SK-N-SH treated with all-trans-retinoic acid at 6 μM for 48 hours (cell line): Measurements from ENCODE around the gene SMYD5.
"Not testable (repeated sequence)": the region's sequence is repeated elsewhere in the genome, so short reads cannot be mapped to it uniquely, and the experiment has no call there.

Experiments used
- ATAC-seq: fragments of 200-7000 bp; cut with Tn5 transposase; 3 replicates; pipeline ENCODE4 v1.9.1; 2020; ENCODE audit warnings: mild to moderate bottlenecking, moderate library complexity
- ARNTL ChIP-seq: fragments of 450-650 bp; formaldehyde crosslinking; IDR thresholded peaks from 2 replicates; pipeline ENCODE4 v1.5.0; 2020; ENCODE audit warnings: low read depth, mild to moderate bottlenecking, moderate library complexity, borderline replicate concordance
- BACH2 ChIP-seq: fragments of 250-450 bp; sonication (Bioruptor Pico); IDR thresholded peaks from 2 replicates; pipeline ENCODE4 v1.9.0; 2021; ENCODE audit warnings: mild to moderate bottlenecking, borderline replicate concordance
- CSDC2 ChIP-seq: fragments of 250-450 bp; sonication (Bioruptor Pico); IDR thresholded peaks from 2 replicates; pipeline ENCODE4 v1.5.0; 2020; ENCODE audit warnings: mild to moderate bottlenecking, moderate library complexity
- ESRRG ChIP-seq: fragments of 250-450 bp; sonication (Bioruptor Pico); IDR thresholded peaks from 2 replicates; pipeline ENCODE4 v1.6.1; 2021; ENCODE audit warnings: mild to moderate bottlenecking
- GLIS3 ChIP-seq: fragments of 250-450 bp; sonication (Bioruptor Pico); IDR thresholded peaks from 2 replicates; pipeline ENCODE4 v1.5.0; 2020; ENCODE audit warnings: mild to moderate bottlenecking, moderate library complexity
- ISL1 ChIP-seq: fragments of 250-450 bp; sonication (Bioruptor Pico); IDR thresholded peaks from 2 replicates; pipeline ENCODE4 v2.1.2; 2022; ENCODE audit warnings: mild to moderate bottlenecking, moderate library complexity
- OSR1 ChIP-seq: fragments of 250-450 bp; sonication (Bioruptor Pico); IDR thresholded peaks from 2 replicates; pipeline ENCODE4 v1.8.0; 2022; ENCODE audit warnings: moderate library complexity, mild to moderate bottlenecking, inconsistent platforms
- PPARA ChIP-seq: fragments of 250-450 bp; sonication (Bioruptor Pico); IDR thresholded peaks from 2 replicates; pipeline ENCODE4 v1.5.0; 2020; ENCODE audit warnings: mild to moderate bottlenecking, borderline replicate concordance
- RARB ChIP-seq: fragments of 250-450 bp; sonication (Bioruptor Pico); IDR thresholded peaks from 2 replicates; pipeline ENCODE4 v1.8.0; 2021; ENCODE audit warnings: mild to moderate bottlenecking, moderate library complexity
- SNAI2 ChIP-seq: fragments of 250-450 bp; sonication (Bioruptor Pico); IDR thresholded peaks from 2 replicates; pipeline ENCODE4 v1.5.0; 2020; ENCODE audit warnings: mild to moderate bottlenecking, moderate library complexity
- TCF4 ChIP-seq: fragments of 250-450 bp; sonication (Bioruptor Pico); IDR thresholded peaks from 2 replicates; pipeline ENCODE4 v1.8.0; 2021; ENCODE audit warnings: mild to moderate bottlenecking, moderate library complexity, borderline replicate concordance
- TOX ChIP-seq: fragments of 250-450 bp; sonication (Bioruptor Pico); IDR thresholded peaks from 2 replicates; pipeline ENCODE4 v1.8.0; 2021; ENCODE audit warnings: mild to moderate bottlenecking, moderate library complexity, borderline replicate concordance
- ZFP30 ChIP-seq: fragments of 450-650 bp; formaldehyde crosslinking; IDR thresholded peaks from 2 replicates; pipeline ENCODE4 v1.5.0; 2022; ENCODE audit warnings: mild to moderate bottlenecking, moderate library complexity
- ZNF565 ChIP-seq: fragments of 450-650 bp; formaldehyde crosslinking; conservative IDR thresholded peaks from 2 replicates; pipeline ENCODE4 v1.5.0; 2020; ENCODE audit warnings: low read depth, mild to moderate bottlenecking, moderate library complexity
- ZNF70 ChIP-seq: fragments of 450-650 bp; formaldehyde crosslinking; IDR thresholded peaks from 2 replicates; pipeline ENCODE4 v1.5.0; 2020; ENCODE audit warnings: mild to moderate bottlenecking, moderate library complexity
- ZNF8 ChIP-seq: fragments of 450-650 bp; formaldehyde crosslinking; IDR thresholded peaks from 2 replicates; pipeline ENCODE4 v1.5.0; 2020; ENCODE audit warnings: mild to moderate bottlenecking, moderate library complexity
- TF ChIP-seq, protein P1 (sequence below): fragments of 250-450 bp; sonication (Bioruptor Pico); IDR thresholded peaks from 2 replicates; pipeline ENCODE4 v1.8.0; 2021; ENCODE audit warnings: low read depth, mild to moderate bottlenecking, moderate library complexity, borderline replicate concordance
- TF ChIP-seq, protein P2 (sequence below): fragments of 250-450 bp; sonication (Bioruptor Pico); IDR thresholded peaks from 2 replicates; pipeline ENCODE4 v1.5.1; 2020; ENCODE audit warnings: low read depth, mild to moderate bottlenecking, moderate library complexity
- TF ChIP-seq, protein P3 (sequence below): fragments of 250-450 bp; sonication (Bioruptor Pico); IDR thresholded peaks from 2 replicates; pipeline ENCODE4 v1.8.0; 2020; ENCODE audit warnings: mild to moderate bottlenecking, moderate library complexity, borderline replicate concordance
- TF ChIP-seq, protein P4 (sequence below): fragments of 250-450 bp; sonication (Bioruptor Pico); IDR thresholded peaks from 2 replicates; pipeline ENCODE4 v1.5.1; 2021; ENCODE audit warnings: mild to moderate bottlenecking, moderate library complexity

SMYD5 gene

DNA sequence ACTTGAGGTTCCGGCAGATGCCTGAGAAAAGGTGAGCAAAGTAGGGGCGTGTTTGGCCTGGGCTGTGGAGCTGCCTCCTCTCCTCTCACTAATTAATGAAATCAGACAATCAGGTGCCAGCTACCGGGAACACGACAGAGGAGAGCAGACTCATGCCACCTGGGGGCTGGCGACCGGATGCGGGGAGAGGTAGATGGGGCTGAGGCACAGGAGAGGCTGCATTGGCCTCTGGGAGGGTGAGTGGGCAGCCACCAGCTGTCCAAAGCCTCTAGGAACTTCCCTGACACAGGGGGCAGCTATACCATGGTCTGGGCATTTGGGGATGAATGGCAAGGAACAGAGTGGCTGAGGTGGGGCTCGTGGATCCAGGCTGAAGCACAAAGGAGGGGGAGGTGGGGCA is 45.2 kb downstream of the SMYD5 start (continued):
- TF ChIP-seq BACH2 (CRISPR knock-in tag) = no peak
- no peak for TF ChIP-seq SNAI2 (CRISPR knock-in tag)
- no peak for TF ChIP-seq GLIS3 (CRISPR knock-in tag)
- TF ChIP-seq, protein P1, sequence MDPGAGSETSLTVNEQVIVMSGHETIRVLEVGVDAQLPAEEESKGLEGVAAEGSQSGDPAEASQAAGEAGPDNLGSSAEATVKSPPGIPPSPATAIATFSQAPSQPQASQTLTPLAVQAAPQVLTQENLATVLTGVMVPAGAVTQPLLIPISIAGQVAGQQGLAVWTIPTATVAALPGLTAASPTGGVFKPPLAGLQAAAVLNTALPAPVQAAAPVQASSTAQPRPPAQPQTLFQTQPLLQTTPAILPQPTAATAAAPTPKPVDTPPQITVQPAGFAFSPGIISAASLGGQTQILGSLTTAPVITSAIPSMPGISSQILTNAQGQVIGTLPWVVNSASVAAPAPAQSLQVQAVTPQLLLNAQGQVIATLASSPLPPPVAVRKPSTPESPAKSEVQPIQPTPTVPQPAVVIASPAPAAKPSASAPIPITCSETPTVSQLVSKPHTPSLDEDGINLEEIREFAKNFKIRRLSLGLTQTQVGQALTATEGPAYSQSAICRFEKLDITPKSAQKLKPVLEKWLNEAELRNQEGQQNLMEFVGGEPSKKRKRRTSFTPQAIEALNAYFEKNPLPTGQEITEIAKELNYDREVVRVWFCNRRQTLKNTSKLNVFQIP (CRISPR knock-in tag) = no peak
- TF ChIP-seq ESRRG (CRISPR knock-in tag) = no peak
- TF ChIP-seq PPARA = no peak

DNA sequence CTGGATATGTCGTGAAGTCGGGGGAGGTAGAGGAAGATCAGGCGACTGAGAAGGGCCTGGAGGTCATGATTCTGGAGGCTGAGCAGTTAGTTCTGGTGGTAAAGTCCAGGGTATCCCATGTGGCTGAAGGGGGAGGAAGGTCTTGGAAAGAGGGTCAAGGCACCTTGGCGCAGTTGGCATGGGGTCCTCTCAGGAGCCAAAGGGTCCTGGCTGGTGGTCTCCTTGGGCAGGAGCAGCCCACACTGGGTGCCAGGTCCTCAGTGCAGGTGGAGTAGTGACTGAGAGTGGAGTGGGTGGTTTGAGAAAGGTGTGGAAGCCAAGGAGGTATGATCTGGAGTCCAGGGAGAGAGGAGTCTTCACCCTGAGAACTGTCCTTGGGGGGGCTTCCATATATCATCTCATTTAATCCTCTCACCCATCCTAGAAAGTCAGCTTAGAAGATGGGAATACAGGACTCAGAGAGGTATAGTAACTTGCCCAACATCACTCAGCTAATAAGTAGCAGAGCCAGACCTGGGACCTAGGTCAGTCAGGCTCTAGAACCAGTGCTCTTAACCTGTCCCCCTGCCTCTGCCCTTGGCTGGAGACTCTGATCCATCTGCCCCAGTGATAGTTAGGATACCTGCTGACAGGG is 45.8 kb downstream of the SMYD5 start:
- no peak; the same call in 2 of the 3 replicates for ATAC-seq
- TF ChIP-seq ISL1 (CRISPR knock-in tag) (no peak), OSR1 (CRISPR knock-in tag) (no peak), CSDC2 (CRISPR knock-in tag) (no peak), ZFP30 (CRISPR knock-in tag) (no peak), ZNF70 (no peak), SNAI2 (CRISPR knock-in tag) (no peak), TCF4 (CRISPR knock-in tag) (no peak), GLIS3 (CRISPR knock-in tag) (no peak), ZNF8 (CRISPR knock-in tag) (no peak), TOX (CRISPR knock-in tag) (no peak), PPARA (no peak)
- TF ChIP-seq, protein P1 (CRISPR knock-in tag) = no peak
- TF ChIP-seq, protein P2, sequence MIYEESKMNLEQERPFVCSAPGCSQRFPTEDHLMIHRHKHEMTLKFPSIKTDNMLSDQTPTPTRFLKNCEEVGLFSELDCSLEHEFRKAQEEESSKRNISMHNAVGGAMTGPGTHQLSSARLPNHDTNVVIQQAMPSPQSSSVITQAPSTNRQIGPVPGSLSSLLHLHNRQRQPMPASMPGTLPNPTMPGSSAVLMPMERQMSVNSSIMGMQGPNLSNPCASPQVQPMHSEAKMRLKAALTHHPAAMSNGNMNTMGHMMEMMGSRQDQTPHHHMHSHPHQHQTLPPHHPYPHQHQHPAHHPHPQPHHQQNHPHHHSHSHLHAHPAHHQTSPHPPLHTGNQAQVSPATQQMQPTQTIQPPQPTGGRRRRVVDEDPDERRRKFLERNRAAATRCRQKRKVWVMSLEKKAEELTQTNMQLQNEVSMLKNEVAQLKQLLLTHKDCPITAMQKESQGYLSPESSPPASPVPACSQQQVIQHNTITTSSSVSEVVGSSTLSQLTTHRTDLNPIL = no peak

DNA sequence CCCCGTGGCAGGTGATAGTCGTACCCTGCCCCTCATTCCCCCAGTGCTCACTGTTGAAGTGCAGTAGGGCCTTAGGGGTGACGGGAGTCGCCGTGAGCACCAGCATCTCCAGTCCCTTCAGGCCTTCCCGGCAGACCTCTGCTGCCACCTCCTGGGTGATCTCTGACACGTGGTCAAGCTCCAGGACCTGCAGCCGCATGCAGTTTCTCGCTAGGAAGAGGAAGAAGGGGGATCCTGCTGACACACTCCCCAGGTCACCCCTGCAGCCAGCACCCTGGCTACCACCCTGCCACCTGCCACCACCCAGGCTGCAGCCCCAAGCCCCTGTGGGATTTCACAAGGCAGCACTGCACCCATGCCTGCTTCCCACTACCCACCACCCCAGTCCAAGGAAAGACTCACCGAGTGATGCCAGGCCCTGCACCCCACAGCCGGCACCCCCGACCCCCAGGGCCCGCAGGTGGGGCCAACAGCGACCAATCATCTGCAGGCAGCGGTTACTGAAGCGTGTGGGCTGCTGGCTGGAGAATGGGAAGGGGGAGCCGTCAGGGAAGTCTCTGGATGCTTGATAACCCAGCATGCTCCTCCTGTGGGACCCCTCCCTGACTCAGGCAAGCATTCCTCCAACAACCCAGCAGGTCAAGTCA is 46.4 kb downstream of the SMYD5 start:
- ATAC-seq = peak; percentile 71
- no peak for TF ChIP-seq ISL1 (CRISPR knock-in tag)
- TF ChIP-seq ESRRG (CRISPR knock-in tag) = no peak
- TF ChIP-seq SNAI2 (CRISPR knock-in tag) = no peak
- TF ChIP-seq TOX (CRISPR knock-in tag) = no peak
- TF ChIP-seq, protein P1 (CRISPR knock-in tag) = no peak
- no peak for TF ChIP-seq ZNF70
- no peak for TF ChIP-seq ARNTL (CRISPR knock-in tag)
- TF ChIP-seq PPARA = no peak
- TF ChIP-seq ZNF8 (CRISPR knock-in tag) = no peak
- no peak for TF ChIP-seq TCF4 (CRISPR knock-in tag)
- TF ChIP-seq OSR1 (CRISPR knock-in tag) = no peak
- no peak for TF ChIP-seq ZFP30 (CRISPR knock-in tag)

DNA sequence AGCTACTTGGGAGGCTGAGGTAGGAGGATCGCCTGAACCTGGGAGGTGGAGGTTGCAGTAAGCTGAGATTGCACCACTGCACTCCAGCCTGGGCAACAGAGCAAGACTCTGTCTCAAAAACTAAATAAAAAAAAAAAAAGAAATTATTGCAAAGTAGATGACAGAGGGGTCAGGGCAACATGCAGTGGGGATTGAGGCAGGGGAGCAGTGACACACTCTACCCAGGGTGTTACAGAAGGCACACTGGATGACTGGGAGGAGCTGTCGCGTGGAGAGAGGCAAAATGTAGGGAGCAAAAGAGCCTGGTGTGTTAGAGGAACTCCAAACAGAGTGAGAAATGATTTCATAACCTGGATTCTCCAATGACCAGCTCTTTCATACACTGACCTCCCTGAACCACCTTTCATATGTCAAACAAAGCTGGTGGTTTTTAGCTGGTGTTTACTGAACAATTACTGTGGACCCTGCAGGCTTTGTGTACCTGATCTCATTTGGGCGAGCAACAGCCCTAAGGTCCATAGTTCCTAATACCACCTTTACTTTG is 48.1 kb downstream of the SMYD5 start:
- no peak for ATAC-seq
- no peak for TF ChIP-seq ARNTL (CRISPR knock-in tag)
- no peak for TF ChIP-seq BACH2 (CRISPR knock-in tag)
- TF ChIP-seq PPARA = no peak
- no peak for TF ChIP-seq CSDC2 (CRISPR knock-in tag)
- TF ChIP-seq ZNF565 (CRISPR knock-in tag) = no peak
- TF ChIP-seq, protein P3, sequence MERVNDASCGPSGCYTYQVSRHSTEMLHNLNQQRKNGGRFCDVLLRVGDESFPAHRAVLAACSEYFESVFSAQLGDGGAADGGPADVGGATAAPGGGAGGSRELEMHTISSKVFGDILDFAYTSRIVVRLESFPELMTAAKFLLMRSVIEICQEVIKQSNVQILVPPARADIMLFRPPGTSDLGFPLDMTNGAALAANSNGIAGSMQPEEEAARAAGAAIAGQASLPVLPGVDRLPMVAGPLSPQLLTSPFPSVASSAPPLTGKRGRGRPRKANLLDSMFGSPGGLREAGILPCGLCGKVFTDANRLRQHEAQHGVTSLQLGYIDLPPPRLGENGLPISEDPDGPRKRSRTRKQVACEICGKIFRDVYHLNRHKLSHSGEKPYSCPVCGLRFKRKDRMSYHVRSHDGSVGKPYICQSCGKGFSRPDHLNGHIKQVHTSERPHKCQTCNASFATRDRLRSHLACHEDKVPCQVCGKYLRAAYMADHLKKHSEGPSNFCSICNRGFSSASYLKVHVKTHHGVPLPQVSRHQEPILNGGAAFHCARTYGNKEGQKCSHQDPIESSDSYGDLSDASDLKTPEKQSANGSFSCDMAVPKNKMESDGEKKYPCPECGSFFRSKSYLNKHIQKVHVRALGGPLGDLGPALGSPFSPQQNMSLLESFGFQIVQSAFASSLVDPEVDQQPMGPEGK = no peak
- TF ChIP-seq, protein P4, sequence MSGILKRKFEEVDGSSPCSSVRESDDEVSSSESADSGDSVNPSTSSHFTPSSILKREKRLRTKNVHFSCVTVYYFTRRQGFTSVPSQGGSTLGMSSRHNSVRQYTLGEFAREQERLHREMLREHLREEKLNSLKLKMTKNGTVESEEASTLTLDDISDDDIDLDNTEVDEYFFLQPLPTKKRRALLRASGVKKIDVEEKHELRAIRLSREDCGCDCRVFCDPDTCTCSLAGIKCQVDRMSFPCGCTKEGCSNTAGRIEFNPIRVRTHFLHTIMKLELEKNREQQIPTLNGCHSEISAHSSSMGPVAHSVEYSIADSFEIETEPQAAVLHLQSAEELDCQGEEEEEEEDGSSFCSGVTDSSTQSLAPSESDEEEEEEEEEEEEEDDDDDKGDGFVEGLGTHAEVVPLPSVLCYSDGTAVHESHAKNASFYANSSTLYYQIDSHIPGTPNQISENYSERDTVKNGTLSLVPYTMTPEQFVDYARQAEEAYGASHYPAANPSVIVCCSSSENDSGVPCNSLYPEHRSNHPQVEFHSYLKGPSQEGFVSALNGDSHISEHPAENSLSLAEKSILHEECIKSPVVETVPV (CRISPR knock-in tag) = no peak
- TF ChIP-seq ESRRG (CRISPR knock-in tag) = no peak
- TF ChIP-seq RARB = no peak
- TF ChIP-seq GLIS3 (CRISPR knock-in tag) = no peak
- TF ChIP-seq ISL1 (CRISPR knock-in tag) = no peak
- no peak for TF ChIP-seq ZNF8 (CRISPR knock-in tag)
- no peak for TF ChIP-seq ZFP30 (CRISPR knock-in tag)
- TF ChIP-seq SNAI2 (CRISPR knock-in tag) = no peak

DNA sequence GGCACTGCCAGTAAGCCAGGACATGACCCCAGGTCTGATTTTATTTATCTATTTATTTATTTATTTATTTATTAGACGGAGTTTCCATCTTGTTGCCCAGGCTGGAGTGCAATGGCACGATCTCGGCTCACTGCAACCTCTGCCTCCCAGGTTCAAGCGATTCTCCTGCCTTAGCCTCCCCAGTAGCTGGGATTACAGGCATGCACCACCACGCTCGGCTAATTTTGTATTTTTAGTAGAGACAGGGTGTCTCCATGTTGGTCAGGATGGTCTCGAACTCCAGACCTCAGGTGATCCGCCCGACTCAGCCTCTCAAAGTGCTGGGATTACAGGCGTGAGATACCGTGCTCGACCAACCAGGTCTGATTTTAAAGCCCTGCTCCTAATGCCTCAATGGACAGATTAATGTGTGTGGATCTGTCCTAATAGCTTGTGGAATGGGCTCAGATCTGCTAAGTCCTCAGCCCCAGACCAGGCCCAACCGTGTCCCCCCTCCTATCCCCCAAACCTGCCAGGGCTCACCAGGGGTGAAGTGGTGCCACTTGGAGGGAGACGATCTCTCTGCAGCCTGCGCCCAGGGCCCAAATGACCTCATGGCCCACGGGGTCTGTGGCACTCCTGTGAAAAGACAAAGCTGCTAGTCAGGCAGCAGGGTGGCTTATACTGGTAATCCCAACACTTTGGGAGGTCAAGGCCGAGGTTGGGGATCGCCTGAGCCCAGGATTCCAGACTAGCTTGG is 48.8 kb downstream of the SMYD5 start:
- not testable (repeated sequence) for ATAC-seq
